Right lobe of liver (tissue), 6 donors: ENCODE data around the gene NDC1. TPM values are rescaled to one million over a fixed set of nuclear protein-coding genes. Genes with fewer than 3 reads are reported as not detected.

Source experiments
- ATAC-seq, 4 donors: fragments of 200-7000 bp; cut with Tn5 transposase; one replicate each; pipeline ENCODE4 v1.9.1; 2020; ENCODE audit warnings: mild to moderate bottlenecking in 4 of 4, moderate library complexity in 4 of 4
- DNase-seq, 3 donors: peaks; one replicate each; pipeline ENCODE4 v3.0.0-alpha.2; 2020
- H3K27ac ChIP-seq, 3 donors: fragments of 200-600 bp; one replicate each; pipeline ENCODE4 v1.8.0; 2022
- H3K27me3 ChIP-seq, 2 donors: fragments of 200-600 bp; one replicate each; pipeline ENCODE4 v1.8.0; 2022
- H3K36me3 ChIP-seq, 4 donors: fragments of 200-600 bp; sonication (generic) in 1 of 4; one replicate each; pipeline versions ENCODE4 v1.5.1 to v1.8.0; 2017 to 2022; ENCODE audit warnings: control low read depth in 1 of 4
- H3K4me1 ChIP-seq, 4 donors: fragments of 200-600 bp; sonication (generic) in 1 of 4; one replicate each; pipeline versions ENCODE4 v1.5.1 to v1.8.0; 2017 to 2022; ENCODE audit warnings: control low read depth in 1 of 4
- H3K4me3 ChIP-seq, 3 donors: fragments of 200-600 bp; one replicate each; pipeline ENCODE4 v1.8.0; 2022
- H3K9me3 ChIP-seq, 4 donors: fragments of 200-600 bp; sonication (generic) in 1 of 4; one replicate each; pipeline versions ENCODE4 v1.5.1 to v1.8.0; 2017 to 2022; ENCODE audit warnings: control low read depth in 1 of 4
- CTCF ChIP-seq, 4 donors: fragments of 200-600 bp in 3 of 4; fragments of 450-650 bp in 1 of 4; IDR thresholded peaks; one replicate each; pipeline versions ENCODE4 v1.5.1 to v1.8.0; 2016 to 2022; ENCODE audit warnings: antibody characterized with exemption in 4 of 4, mild to moderate bottlenecking in 2 of 4
- POLR2A ChIP-seq: fragments of 450-650 bp; IDR thresholded peaks from one replicate; pipeline ENCODE4 v1.6.1; 2017; ENCODE audit warnings: antibody characterized with exemption, mild to moderate bottlenecking
- WGBS: methylation state at CpG from one replicate; pipeline ENCODE4 v1.1.6; 2018; ENCODE audit warnings: low coverage, low lambda C conversion rate; ENCODE audit not compliant: insufficient coverage; ENCODE audit errors: missing lambda C conversion rate; 5-methylcytosine and 5-hydroxymethylcytosine counted together
- intact Hi-C, 2 donors: fragments of 100-400 bp; cut with DNase I; formaldehyde crosslinking; loops; one replicate each; pipeline versions ENCODE4 v1.11.2 to v1.14.1; 2022
- total RNA-seq, 6 experiments: library from RNA; depleted of rRNA in 2 of 6; stranded (reverse); fragments of >200 nt in 2 of 6; fragmentation: NEBNext Ultra II Directional in 3 of 6; extraction: Animal tissue kit (Norgen Biotek cat#: 25700) in 3 of 6; gene quantifications; one replicate each; pipeline versions ENCODE4 v1.1.0 to v1.2.4, GENCODE V29; 2016 to 2023
- donor health status: DM: no; HTN: yes; CAD: no.
- donor health status: DM: no; HTN: no; CAD: no.
- donor health status: DM: no; HTN: no; CAD: no.
- donor health status: DM: no; HTN: yes; CAD: no.
- donor health status: DM: no; HTN: yes; CAD: no.

The NDC1 gene
- total RNA-seq, 6 experiments from 2014 or later: 4.3 to 10.9 (median 5.7) TPM

- Histone ChIP-seq H3K27me3 (no peaks in the 10 kb centered on the region), H3K36me3 (no peaks in the 10 kb centered on the region), H3K9me3 (no peaks in the 10 kb centered on the region), H3K4me1 (peaks cover 0 to 8% (median 0%) of the 10 kb centered on the region in 4 donors), H3K27ac (no peak overlapping the region), H3K4me3 (no peak overlapping the region)
- TF ChIP-seq POLR2A: no peak
- TF ChIP-seq CTCF (IDR thresholded peaks at IDR 0.05): no peak
- DNase-seq: no peak
- intact Hi-C loops: no loop called here
- ATAC-seq: no peak
- WGBS: 98% methylated on average over 11 of the region's 11 CpGs
These were observed 3.3 kb downstream of the NDC1 start for GRCh38 chr1:53834776-53835175.

- TF ChIP-seq CTCF (IDR thresholded peaks at IDR 0.05) (no peak), POLR2A (no peak)
- Histone ChIP-seq H3K9me3 (no peaks in the 10 kb centered on the region), H3K27me3 (no peaks in the 10 kb centered on the region), H3K4me3 (no peak overlapping the region), H3K36me3 (no peaks in the 10 kb centered on the region), H3K4me1 (peaks cover 0 to 8% (median 0%) of the 10 kb centered on the region in 4 donors), H3K27ac (no peak overlapping the region)
- ATAC-seq (no peak), DNase-seq (no peak)
- intact Hi-C loops: no loop called here
- WGBS: 87% methylated on average over 4 of the region's 4 CpGs
These were observed 4.7 kb downstream of the NDC1 start for GRCh38 chr1:53833393-53833792.

GRCh38 chr1:53826367-53826766 lies 11.7 kb downstream of the NDC1 start:
- TF ChIP-seq CTCF (IDR thresholded peaks at IDR 0.05) (no peak), POLR2A (no peak)
- H3K4me3 ChIP-seq: no peak overlapping the region
- no peak for ATAC-seq
- intact Hi-C loops: no loop called here
- H3K27me3 ChIP-seq: no peaks in the 10 kb centered on the region
- no peaks in the 10 kb centered on the region for H3K9me3 ChIP-seq
- DNase-seq: no peak
- WGBS: 100% methylated on average over 2 of the region's 2 CpGs
- no peak overlapping the region for H3K27ac ChIP-seq
- peaks cover 0 to 11% (median 0%) of the 10 kb centered on the region in 4 donors for H3K36me3 ChIP-seq
- no peaks in the 10 kb centered on the region for H3K4me1 ChIP-seq

- H3K36me3 ChIP-seq: peaks cover 0 to 11% (median 0%) of the 10 kb centered on the region in 4 donors
These were observed 12.8 kb downstream of the NDC1 start for GRCh38 chr1:53825306-53825705.

More at GRCh38 chr1:53825306-53825705, 12.8 kb downstream of the NDC1 start:
- Histone ChIP-seq H3K9me3 (no peaks in the 10 kb centered on the region), H3K4me1 (no peaks in the 10 kb centered on the region), H3K27ac (no peak overlapping the region), H3K4me3 (no peak overlapping the region), H3K27me3 (no peaks in the 10 kb centered on the region)
- DNase-seq: no peak
- ATAC-seq: no peak
- WGBS: 85% methylated on average over 4 of the region's 6 CpGs
- TF ChIP-seq CTCF (IDR thresholded peaks at IDR 0.05) (no peak), POLR2A (no peak)
- intact Hi-C loops: no loop called here
